WERI-Rb-1 (cell line): ENCODE measurements around the gene LOXL1.

Source experiments
- DNase-seq: peaks from one replicate; pipeline ENCODE4 v3.0.0-alpha.2; 2020
- H3K27ac ChIP-seq: fragments of 250-450 bp; sonication (Bioruptor Pico); 2 replicates; pipeline ENCODE4 v1.5.1; 2020; ENCODE audit warnings: mild to moderate bottlenecking, moderate library complexity
- H3K27me3 ChIP-seq: fragments of 250-450 bp; sonication (Bioruptor Pico); 2 replicates; pipeline ENCODE4 v1.5.1; 2021; ENCODE audit warnings: mild to moderate bottlenecking, low read depth, moderate library complexity; ENCODE audit not compliant: insufficient read depth, severe bottlenecking
- H3K36me3 ChIP-seq: fragments of 250-450 bp; sonication (Bioruptor Pico); 2 replicates; pipeline ENCODE4 v1.5.1; 2020; ENCODE audit warnings: mild to moderate bottlenecking, moderate library complexity
- H3K4me3 ChIP-seq: 2 replicates; pipeline ENCODE4 v1.5.1; 2011; ENCODE audit warnings: low read depth, mild to moderate bottlenecking, control low read depth, low read length
- H3K9me3 ChIP-seq: fragments of 250-450 bp; sonication (Bioruptor Pico); 2 replicates; pipeline ENCODE4 v1.5.1; 2021; ENCODE audit warnings: mild to moderate bottlenecking, moderate library complexity; ENCODE audit not compliant: severe bottlenecking
- CTCF ChIP-seq: IDR thresholded peaks from 2 replicates; pipeline ENCODE4 v1.5.1; 2011; ENCODE audit warnings: low read depth, mild to moderate bottlenecking, control low read depth, inconsistent platforms, low read length

LOXL1 gene

GRCh38 chr15:73928241-73928579 lies 1.9 kb downstream of the LOXL1 start:
- H3K27ac ChIP-seq, result peak overlapping the region; percentile 90

GRCh38 chr15:73928971-73929627 lies 2.8 kb downstream of the LOXL1 start:
- no peak for TF ChIP-seq CTCF
- H3K36me3 ChIP-seq, result peaks cover 44% of the 10 kb centered on the region
- no peaks in the 10 kb centered on the region for H3K27me3 ChIP-seq
- H3K9me3 ChIP-seq, result no peaks in the 10 kb centered on the region
- peak overlapping the region; percentile 89 for H3K4me3 ChIP-seq
- peak; percentile 69 for DNase-seq
- H3K27ac ChIP-seq, result 0 out of 2 replicates have a peak overlapping the region, but pooled peaks have one; percentile 10

More at GRCh38 chr15:73928241-73928579, 1.9 kb downstream of the LOXL1 start:
- Histone ChIP-seq H3K27me3 (no peaks in the 10 kb centered on the region), H3K9me3 (no peaks in the 10 kb centered on the region), H3K4me3 (peak overlapping the region; percentile 89), H3K36me3 (peaks cover 36% of the 10 kb centered on the region)
- no peak for TF ChIP-seq CTCF
- DNase-seq, result no peak

- Histone ChIP-seq H3K9me3 (no peaks in the 10 kb centered on the region), H3K4me3 (no peak overlapping the region), H3K27ac (no peak overlapping the region), H3K36me3 (peaks cover 48% of the 10 kb centered on the region), H3K27me3 (no peaks in the 10 kb centered on the region)
- DNase-seq, result no peak
- no peak for TF ChIP-seq CTCF
Observed at GRCh38 chr15:73930371-73930770, 4.1 kb downstream of the LOXL1 start.

- H3K27me3 ChIP-seq, result no peaks in the 10 kb centered on the region
- TF ChIP-seq CTCF, result no peak
- H3K9me3 ChIP-seq, result no peaks in the 10 kb centered on the region
- H3K4me3 ChIP-seq, result no peak overlapping the region
- H3K36me3 ChIP-seq, result peaks cover 48% of the 10 kb centered on the region
- H3K27ac ChIP-seq, result no peak overlapping the region; the same call in 1 of the 2 replicates
- no peak for DNase-seq
Observed at GRCh38 chr15:73930790-73931281, 4.6 kb downstream of the LOXL1 start.

GRCh38 chr15:73931441-73931840 lies 5.2 kb downstream of the LOXL1 start:
- Histone ChIP-seq H3K36me3 (peaks cover 48% of the 10 kb centered on the region), H3K27me3 (no peaks in the 10 kb centered on the region), H3K27ac (no peak overlapping the region), H3K4me3 (no peak overlapping the region), H3K9me3 (no peaks in the 10 kb centered on the region)
- TF ChIP-seq CTCF, result no peak
- DNase-seq, result no peak
